ENCODE measurements around the gene ADK.

ADK gene

DNA sequence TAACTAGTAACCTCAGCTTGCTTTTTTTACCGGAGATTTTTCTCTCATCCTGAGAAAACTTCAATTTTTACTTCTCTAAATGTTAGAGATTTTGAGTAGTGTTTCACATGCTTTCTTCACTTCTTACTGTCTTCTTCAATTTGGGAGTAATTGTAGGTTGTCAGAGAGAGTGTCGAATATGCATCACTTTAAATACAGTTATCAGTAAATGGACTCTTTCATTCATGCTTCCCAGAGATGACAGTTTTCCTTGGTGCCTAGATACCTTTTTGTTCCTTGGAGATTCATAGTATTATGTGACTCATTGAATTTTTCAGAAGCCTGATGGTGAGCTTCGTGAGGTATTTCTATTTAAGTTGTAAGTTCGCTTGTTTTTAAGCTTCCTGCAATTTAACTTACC lies 169.7 kb downstream of the ADK start:
- Histone ChIP-seq H3K27me3 (no peaks in the 10 kb centered on the region), H3K27ac (no peak overlapping the region), H3K36me3 (no peaks in the 10 kb centered on the region), H3K9me3 (no peaks in the 10 kb centered on the region), H3K4me1 (ENCODE audit: control insufficient read depth in 1 of 2, insufficient read depth in 1 of 2, low read depth in 1 of 2, low read length in 1 of 2) (no peaks in the 10 kb centered on the region), H3K4me3 (ENCODE audit: low read depth in 1 of 2, low read length in 1 of 2) (no peak overlapping the region)
- TF ChIP-seq, protein P1, sequence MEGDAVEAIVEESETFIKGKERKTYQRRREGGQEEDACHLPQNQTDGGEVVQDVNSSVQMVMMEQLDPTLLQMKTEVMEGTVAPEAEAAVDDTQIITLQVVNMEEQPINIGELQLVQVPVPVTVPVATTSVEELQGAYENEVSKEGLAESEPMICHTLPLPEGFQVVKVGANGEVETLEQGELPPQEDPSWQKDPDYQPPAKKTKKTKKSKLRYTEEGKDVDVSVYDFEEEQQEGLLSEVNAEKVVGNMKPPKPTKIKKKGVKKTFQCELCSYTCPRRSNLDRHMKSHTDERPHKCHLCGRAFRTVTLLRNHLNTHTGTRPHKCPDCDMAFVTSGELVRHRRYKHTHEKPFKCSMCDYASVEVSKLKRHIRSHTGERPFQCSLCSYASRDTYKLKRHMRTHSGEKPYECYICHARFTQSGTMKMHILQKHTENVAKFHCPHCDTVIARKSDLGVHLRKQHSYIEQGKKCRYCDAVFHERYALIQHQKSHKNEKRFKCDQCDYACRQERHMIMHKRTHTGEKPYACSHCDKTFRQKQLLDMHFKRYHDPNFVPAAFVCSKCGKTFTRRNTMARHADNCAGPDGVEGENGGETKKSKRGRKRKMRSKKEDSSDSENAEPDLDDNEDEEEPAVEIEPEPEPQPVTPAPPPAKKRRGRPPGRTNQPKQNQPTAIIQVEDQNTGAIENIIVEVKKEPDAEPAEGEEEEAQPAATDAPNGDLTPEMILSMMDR (IDR thresholded peaks at IDR 0.05), result no peak

DNA sequence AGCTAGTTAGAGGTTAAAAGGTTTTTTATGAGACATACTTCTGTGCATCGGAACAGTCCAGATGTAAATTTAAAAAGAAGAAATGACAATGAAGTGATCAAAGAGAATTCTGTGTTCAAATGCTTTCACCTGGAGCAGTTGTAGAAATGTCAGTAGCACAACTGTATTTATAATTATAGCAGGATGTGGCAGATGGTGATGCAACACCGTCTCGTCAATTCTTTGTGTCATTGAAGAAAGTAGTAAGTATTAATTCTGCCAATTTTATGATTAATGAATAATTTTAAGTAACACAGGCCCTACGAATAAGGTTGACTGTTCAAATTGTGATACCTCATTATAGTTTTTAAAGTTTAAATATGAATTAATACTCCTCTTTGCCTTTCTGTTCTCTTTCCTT lies 171.1 kb downstream of the ADK start:
- TF ChIP-seq, protein P1 (IDR thresholded peaks at IDR 0.05), result no peak
- Histone ChIP-seq H3K27ac (no peak overlapping the region), H3K4me1 (ENCODE audit: control insufficient read depth in 1 of 2, insufficient read depth in 1 of 2, low read depth in 1 of 2, low read length in 1 of 2) (no peaks in the 10 kb centered on the region), H3K27me3 (no peaks in the 10 kb centered on the region), H3K4me3 (ENCODE audit: low read depth in 1 of 2, low read length in 1 of 2) (no peak overlapping the region), H3K36me3 (no peaks in the 10 kb centered on the region), H3K9me3 (no peaks in the 10 kb centered on the region)

DNA sequence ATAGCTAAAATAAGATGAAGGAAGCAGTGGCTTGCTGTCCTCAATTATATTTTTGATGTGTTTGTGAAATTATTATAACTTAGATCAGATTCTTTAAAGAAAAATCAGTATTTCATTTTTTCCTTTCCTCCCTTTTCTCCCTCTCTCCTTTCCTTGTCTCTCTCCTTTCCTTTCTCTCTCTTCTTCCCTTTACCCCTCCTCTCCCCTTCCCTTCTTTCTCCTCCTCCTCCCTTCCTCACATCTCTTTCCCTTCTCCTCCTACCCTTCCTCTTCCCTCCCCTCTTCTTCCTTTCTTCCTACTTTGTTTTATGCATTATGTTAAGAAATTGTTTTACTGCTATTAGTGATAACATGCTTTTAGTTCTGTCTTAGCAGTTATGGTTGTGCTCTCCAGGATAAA lies 171.5 kb downstream of the ADK start:
- no peaks in the 10 kb centered on the region for H3K27me3 ChIP-seq
- H3K9me3 ChIP-seq, result no peaks in the 10 kb centered on the region
- H3K4me1 ChIP-seq (ENCODE audit: control insufficient read depth in 1 of 2, insufficient read depth in 1 of 2, low read depth in 1 of 2, low read length in 1 of 2), result no peaks in the 10 kb centered on the region
- TF ChIP-seq, protein P1 (IDR thresholded peaks at IDR 0.05), result no peak
- no peak overlapping the region for H3K4me3 ChIP-seq (ENCODE audit: low read depth in 1 of 2, low read length in 1 of 2)
- H3K27ac ChIP-seq, result no peak overlapping the region
- no peaks in the 10 kb centered on the region for H3K36me3 ChIP-seq

DNA sequence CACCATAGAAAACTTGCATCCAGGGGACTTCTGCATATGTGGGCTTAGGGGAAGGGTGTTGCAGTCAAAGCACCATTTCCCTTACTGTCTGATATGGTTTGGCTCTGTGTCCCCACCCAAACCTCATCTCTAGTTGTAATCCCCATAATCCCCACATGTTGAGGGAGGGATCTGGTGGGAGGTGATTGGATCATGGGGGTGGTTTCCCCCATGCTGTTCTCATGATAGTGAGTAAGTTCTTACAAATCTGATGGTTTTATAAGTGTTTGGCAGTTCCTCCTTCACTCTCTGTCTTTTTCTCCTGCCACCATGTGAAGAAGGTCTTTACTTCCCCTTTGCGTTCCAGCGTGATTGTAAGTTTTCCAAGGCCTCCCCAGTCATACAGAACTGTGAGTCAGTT lies 177.4 kb downstream of the ADK start:
- H3K27me3 ChIP-seq, result no peaks in the 10 kb centered on the region
- no peak overlapping the region for H3K4me3 ChIP-seq (ENCODE audit: low read depth in 1 of 2, low read length in 1 of 2)
- H3K27ac ChIP-seq, result peak overlapping the region; percentile 49
- TF ChIP-seq, protein P1 (IDR thresholded peaks at IDR 0.05), result no peak
- no peaks in the 10 kb centered on the region for H3K9me3 ChIP-seq
- H3K36me3 ChIP-seq, result no peaks in the 10 kb centered on the region
- H3K4me1 ChIP-seq (ENCODE audit: control insufficient read depth in 1 of 2, insufficient read depth in 1 of 2, low read depth in 1 of 2, low read length in 1 of 2), result peaks cover 0 to 6% of the 10 kb centered on the region in 2 experiments

DNA sequence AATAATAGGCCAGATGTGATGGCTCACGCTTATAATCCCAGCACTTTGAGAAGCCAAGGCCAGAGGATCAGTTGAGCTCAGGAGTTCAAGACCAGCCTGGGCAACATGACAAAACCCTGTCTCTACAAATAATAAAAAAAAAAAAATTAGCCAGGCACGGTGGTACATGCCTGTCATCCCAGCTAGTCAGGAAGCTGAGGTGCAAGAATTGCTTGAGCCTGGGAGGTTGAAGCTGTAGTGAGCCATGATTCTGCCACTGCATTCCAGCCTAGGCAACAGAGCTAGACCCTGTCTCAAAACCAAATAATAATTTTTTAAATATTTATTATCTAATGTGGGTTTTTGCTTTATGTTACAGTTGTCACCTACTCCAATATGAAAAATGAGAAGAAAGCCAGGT lies 178.9 kb downstream of the ADK start:
- H3K27me3 ChIP-seq, result no peaks in the 10 kb centered on the region
- H3K27ac ChIP-seq, result no peak overlapping the region
- TF ChIP-seq, protein P1 (IDR thresholded peaks at IDR 0.05), result no peak
- H3K4me3 ChIP-seq (ENCODE audit: low read depth in 1 of 2, low read length in 1 of 2), result no peak overlapping the region
- H3K9me3 ChIP-seq, result no peaks in the 10 kb centered on the region
- no peaks in the 10 kb centered on the region for H3K36me3 ChIP-seq
- H3K4me1 ChIP-seq (ENCODE audit: control insufficient read depth in 1 of 2, insufficient read depth in 1 of 2, low read depth in 1 of 2, low read length in 1 of 2), result peaks cover 0 to 6% of the 10 kb centered on the region in 2 experiments

DNA sequence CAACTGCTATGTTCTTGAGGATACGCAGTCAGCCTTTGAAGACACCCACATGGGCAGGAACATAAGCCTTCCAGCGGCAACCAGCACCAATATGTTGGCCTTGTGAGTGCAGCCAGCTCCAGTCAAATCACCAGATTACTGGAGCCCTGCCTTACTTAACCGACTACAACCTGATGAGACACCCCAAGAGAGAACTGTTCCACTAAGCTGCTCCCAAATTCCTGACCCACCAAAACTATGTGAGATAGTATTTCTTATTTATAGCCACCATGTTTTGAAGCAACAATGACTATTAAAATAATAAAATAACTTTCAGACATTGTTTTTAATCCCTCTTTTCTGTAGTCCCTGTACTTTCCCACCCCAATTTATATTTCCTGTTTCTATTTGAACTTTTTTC lies 179.6 kb downstream of the ADK start:
- Histone ChIP-seq H3K36me3 (no peaks in the 10 kb centered on the region), H3K27ac (no peak overlapping the region), H3K4me1 (ENCODE audit: control insufficient read depth in 1 of 2, insufficient read depth in 1 of 2, low read depth in 1 of 2, low read length in 1 of 2) (peaks cover 0 to 6% of the 10 kb centered on the region in 2 experiments), H3K4me3 (ENCODE audit: low read depth in 1 of 2, low read length in 1 of 2) (no peak overlapping the region), H3K9me3 (no peaks in the 10 kb centered on the region), H3K27me3 (no peaks in the 10 kb centered on the region)
- TF ChIP-seq, protein P1 (IDR thresholded peaks at IDR 0.05), result no peak

All from neutrophil (primary cell).